ENCODE measurements around the gene GUCY2F. TPM values are rescaled to one million over a fixed set of nuclear protein-coding genes. Genes with fewer than 3 reads are reported as not detected.

GUCY2F gene
- total RNA-seq, 2 experiments from 2014 or later = not detected

DNA sequence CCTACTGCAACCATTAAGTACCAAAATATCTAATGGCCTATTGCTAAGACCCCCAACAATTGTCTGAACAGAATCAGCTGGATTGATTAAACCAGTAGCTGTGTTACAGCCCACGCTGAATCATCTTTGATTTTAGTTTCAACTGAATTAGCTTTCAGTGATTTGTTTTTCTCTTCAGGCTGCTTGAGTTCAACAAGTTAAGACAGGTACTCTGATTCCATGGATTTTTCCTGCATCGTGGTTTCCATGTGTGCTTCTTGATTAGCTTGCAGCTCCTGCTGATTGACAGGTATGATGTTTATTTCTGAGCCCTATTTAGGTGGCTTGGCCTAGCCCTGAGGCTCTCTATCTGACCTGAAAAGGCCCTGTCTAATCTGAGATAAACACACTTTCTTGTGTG is 91.3 kb downstream of the GUCY2F start:
- CTCF ChIA-PET = no interaction called here
- intact Hi-C loops (cut with DNase I, micrococcal nuclease) = no loop called here
- H3K27me3 ChIP-seq (ENCODE audit: control insufficient read depth in 1 of 2, insufficient read depth in 2 of 2, low read length in 2 of 2) = no peaks in the 10 kb centered on the region
- ATAC-seq (ENCODE audit: poor library complexity) (no peak), DNase-seq (no peak)
- no peak overlapping the region for H3K27ac ChIP-seq (ENCODE audit: low read depth in 1 of 2, low read length in 2 of 2)
- POLR2A ChIA-PET = no interaction called here
- no peaks in the 10 kb centered on the region for H3K36me3 ChIP-seq (ENCODE audit: insufficient read depth, low read length)
- Mint-ChIP-seq H3K4me1 (ENCODE audit: low read depth) (no peaks in the 10 kb centered on the region), H3K27me3 (no peaks in the 10 kb centered on the region), H3K9me3 (no peaks in the 10 kb centered on the region), H3K36me3 (ENCODE audit: low read depth) (no peaks in the 10 kb centered on the region), H3K4me3 (no peak overlapping the region), H3K27ac (no peak overlapping the region)
- no peaks in the 10 kb centered on the region for H3K9me3 ChIP-seq (ENCODE audit: control insufficient read depth in 1 of 2, insufficient read depth in 1 of 2, low read length in 2 of 2)
- H3K4me1 ChIP-seq (ENCODE audit: insufficient read depth, low read length) = no peaks in the 10 kb centered on the region
- no peak overlapping the region for H3K4me3 ChIP-seq (ENCODE audit: low read length)
- TF ChIP-seq, protein P1, sequence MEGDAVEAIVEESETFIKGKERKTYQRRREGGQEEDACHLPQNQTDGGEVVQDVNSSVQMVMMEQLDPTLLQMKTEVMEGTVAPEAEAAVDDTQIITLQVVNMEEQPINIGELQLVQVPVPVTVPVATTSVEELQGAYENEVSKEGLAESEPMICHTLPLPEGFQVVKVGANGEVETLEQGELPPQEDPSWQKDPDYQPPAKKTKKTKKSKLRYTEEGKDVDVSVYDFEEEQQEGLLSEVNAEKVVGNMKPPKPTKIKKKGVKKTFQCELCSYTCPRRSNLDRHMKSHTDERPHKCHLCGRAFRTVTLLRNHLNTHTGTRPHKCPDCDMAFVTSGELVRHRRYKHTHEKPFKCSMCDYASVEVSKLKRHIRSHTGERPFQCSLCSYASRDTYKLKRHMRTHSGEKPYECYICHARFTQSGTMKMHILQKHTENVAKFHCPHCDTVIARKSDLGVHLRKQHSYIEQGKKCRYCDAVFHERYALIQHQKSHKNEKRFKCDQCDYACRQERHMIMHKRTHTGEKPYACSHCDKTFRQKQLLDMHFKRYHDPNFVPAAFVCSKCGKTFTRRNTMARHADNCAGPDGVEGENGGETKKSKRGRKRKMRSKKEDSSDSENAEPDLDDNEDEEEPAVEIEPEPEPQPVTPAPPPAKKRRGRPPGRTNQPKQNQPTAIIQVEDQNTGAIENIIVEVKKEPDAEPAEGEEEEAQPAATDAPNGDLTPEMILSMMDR (IDR thresholded peaks at IDR 0.05) = no peak

- no peaks in the 10 kb centered on the region for H3K36me3 ChIP-seq (ENCODE audit: insufficient read depth, low read length)
- H3K4me1 ChIP-seq (ENCODE audit: insufficient read depth, low read length) = no peaks in the 10 kb centered on the region
- H3K4me1 Mint-ChIP-seq (ENCODE audit: low read depth) = no peaks in the 10 kb centered on the region
These were observed 92.0 kb downstream of the GUCY2F start for GRCh38 chrX:109389917-109390316.

GRCh38 chrX:109384699-109385098 is 97.2 kb downstream of the GUCY2F start:
- Mint-ChIP-seq H3K27me3 (no peaks in the 10 kb centered on the region), H3K36me3 (ENCODE audit: low read depth) (no peaks in the 10 kb centered on the region), H3K27ac (no peak overlapping the region), H3K4me1 (ENCODE audit: low read depth) (no peaks in the 10 kb centered on the region), H3K4me3 (no peak overlapping the region), H3K9me3 (no peaks in the 10 kb centered on the region)
- TF ChIP-seq, protein P1 (IDR thresholded peaks at IDR 0.05) = no peak
- POLR2A ChIA-PET = no interaction called here
- no peak overlapping the region for H3K27ac ChIP-seq (ENCODE audit: low read depth in 1 of 2, low read length in 2 of 2)
- no peak for ATAC-seq (ENCODE audit: poor library complexity)
- no peaks in the 10 kb centered on the region for H3K4me1 ChIP-seq (ENCODE audit: insufficient read depth, low read length)
- no peaks in the 10 kb centered on the region for H3K27me3 ChIP-seq (ENCODE audit: control insufficient read depth in 1 of 2, insufficient read depth in 2 of 2, low read length in 2 of 2)
- H3K36me3 ChIP-seq (ENCODE audit: insufficient read depth, low read length) = no peaks in the 10 kb centered on the region
- H3K4me3 ChIP-seq (ENCODE audit: low read length) = no peak overlapping the region
- no peaks in the 10 kb centered on the region for H3K9me3 ChIP-seq (ENCODE audit: control insufficient read depth in 1 of 2, insufficient read depth in 1 of 2, low read length in 2 of 2)
- intact Hi-C loops (cut with DNase I, micrococcal nuclease) = no loop called here
- CTCF ChIA-PET = no interaction called here
- DNase-seq = no peak

More at GRCh38 chrX:109389917-109390316, 92.0 kb downstream of the GUCY2F start:
- Mint-ChIP-seq H3K9me3 (no peaks in the 10 kb centered on the region), H3K4me3 (no peak overlapping the region), H3K27ac (no peak overlapping the region), H3K36me3 (ENCODE audit: low read depth) (no peaks in the 10 kb centered on the region), H3K27me3 (no peaks in the 10 kb centered on the region)
- Histone ChIP-seq H3K4me3 (ENCODE audit: low read length) (no peak overlapping the region), H3K27me3 (ENCODE audit: control insufficient read depth in 1 of 2, insufficient read depth in 2 of 2, low read length in 2 of 2) (no peaks in the 10 kb centered on the region), H3K9me3 (ENCODE audit: control insufficient read depth in 1 of 2, insufficient read depth in 1 of 2, low read length in 2 of 2) (no peaks in the 10 kb centered on the region), H3K27ac (ENCODE audit: low read depth in 1 of 2, low read length in 2 of 2) (no peak overlapping the region)
- ChIA-PET POLR2A (no interaction called here), CTCF (no interaction called here)
- DNase-seq = no peak
- ATAC-seq (ENCODE audit: poor library complexity) = no peak
- intact Hi-C loops (cut with DNase I, micrococcal nuclease) = no loop called here
- TF ChIP-seq, protein P1 (IDR thresholded peaks at IDR 0.05) = no peak

Measured in CD4-positive, alpha-beta T cell (primary cell).